Omental fat pad (tissue), 4 donors: ENCODE measurements around the gene FAM241A. TPM values are rescaled to one million over a fixed set of nuclear protein-coding genes. Genes with fewer than 3 reads are reported as not detected.

Source experiments
- ATAC-seq: fragments of 150-250 bp; one replicate; pipeline ENCODE4 v1.9.1; 2016; ENCODE audit warnings: mild to moderate bottlenecking, moderate library complexity; ENCODE audit not compliant: low FRiP score
- DNase-seq: peaks from one replicate; pipeline ENCODE4 v3.0.0-alpha.2; 2019; ENCODE audit warnings: low spot score
- total RNA-seq, 4 donors: library from RNA; depleted of rRNA; stranded (reverse); fragments of >200 nt; gene quantifications; one replicate each; pipeline ENCODE4 v1.1.0, GENCODE V29; 2016
- TF ChIP-seq, protein P1 (sequence below), 3 donors: fragments of 450-650 bp; IDR thresholded peaks; one replicate each; pipeline ENCODE4 v1.5.1; 2016 to 2017; ENCODE audit warnings: antibody characterized with exemption in 3 of 3, mild to moderate bottlenecking in 3 of 3, moderate library complexity in 2 of 3

The FAM241A gene
- total RNA-seq, 4 donors from 2014 or later = 6.0 to 37.4 (median 18.9) TPM

GRCh38 chr4:112136551-112136950, 8.7 kb upstream of the FAM241A start:
- ATAC-seq = no peak
- TF ChIP-seq, protein P1, sequence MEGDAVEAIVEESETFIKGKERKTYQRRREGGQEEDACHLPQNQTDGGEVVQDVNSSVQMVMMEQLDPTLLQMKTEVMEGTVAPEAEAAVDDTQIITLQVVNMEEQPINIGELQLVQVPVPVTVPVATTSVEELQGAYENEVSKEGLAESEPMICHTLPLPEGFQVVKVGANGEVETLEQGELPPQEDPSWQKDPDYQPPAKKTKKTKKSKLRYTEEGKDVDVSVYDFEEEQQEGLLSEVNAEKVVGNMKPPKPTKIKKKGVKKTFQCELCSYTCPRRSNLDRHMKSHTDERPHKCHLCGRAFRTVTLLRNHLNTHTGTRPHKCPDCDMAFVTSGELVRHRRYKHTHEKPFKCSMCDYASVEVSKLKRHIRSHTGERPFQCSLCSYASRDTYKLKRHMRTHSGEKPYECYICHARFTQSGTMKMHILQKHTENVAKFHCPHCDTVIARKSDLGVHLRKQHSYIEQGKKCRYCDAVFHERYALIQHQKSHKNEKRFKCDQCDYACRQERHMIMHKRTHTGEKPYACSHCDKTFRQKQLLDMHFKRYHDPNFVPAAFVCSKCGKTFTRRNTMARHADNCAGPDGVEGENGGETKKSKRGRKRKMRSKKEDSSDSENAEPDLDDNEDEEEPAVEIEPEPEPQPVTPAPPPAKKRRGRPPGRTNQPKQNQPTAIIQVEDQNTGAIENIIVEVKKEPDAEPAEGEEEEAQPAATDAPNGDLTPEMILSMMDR (IDR thresholded peaks at IDR 0.05) = no peak
- DNase-seq = no peak

- TF ChIP-seq, protein P1 (IDR thresholded peaks at IDR 0.05) = no peak
- ATAC-seq (no peak), DNase-seq (no peak)
Observed at GRCh38 chr4:112138538-112138937, 6.7 kb upstream of the FAM241A start.

DNA sequence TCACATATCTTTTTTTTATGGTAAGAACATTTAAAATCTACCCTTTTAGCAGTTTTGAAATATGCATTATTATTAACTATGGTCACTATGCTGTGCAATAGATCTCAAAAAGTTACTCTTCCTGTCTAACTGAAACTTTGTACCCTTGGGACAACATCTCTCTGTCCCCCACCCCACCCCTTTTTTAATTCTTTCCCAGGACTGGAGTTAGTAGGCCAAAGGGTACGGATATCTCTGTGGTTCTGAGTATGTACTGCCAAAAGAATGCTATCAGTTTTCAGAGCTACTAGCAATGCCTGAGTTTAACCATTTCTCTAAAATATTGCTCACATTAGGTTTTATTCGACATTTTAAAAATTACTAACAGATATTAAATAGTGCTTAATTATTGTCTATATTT, 4.7 kb upstream of the FAM241A start:
- ATAC-seq (no peak), DNase-seq (no peak)
- TF ChIP-seq, protein P1 (IDR thresholded peaks at IDR 0.05) = no peak

- no peak for DNase-seq
- TF ChIP-seq, protein P1 (IDR thresholded peaks at IDR 0.05) = no peak
- no peak for ATAC-seq
Observed at GRCh38 chr4:112141366-112142138, 3.7 kb upstream of the FAM241A start.

DNA sequence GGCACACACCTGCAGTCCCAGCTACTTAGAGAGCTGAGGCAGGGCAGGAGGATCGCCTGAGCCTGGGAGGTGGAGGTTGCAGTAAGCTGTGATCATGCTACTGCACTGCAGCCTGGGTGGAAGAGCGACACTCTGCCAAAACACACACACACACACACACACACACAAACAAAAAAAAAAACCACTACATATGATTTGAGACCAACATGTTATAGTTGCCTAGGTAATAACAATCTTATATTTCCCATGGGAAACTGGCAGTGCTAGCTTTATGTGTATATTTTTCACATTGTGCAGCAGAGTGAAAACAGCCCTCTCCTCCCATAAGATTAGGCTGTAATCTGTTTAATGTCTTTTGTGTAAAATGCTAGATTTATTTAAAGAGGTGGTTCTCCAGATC, 3.1 kb upstream of the FAM241A start:
- TF ChIP-seq, protein P1 (IDR thresholded peaks at IDR 0.05) = no peak
- DNase-seq (no peak), ATAC-seq (no peak)

DNA sequence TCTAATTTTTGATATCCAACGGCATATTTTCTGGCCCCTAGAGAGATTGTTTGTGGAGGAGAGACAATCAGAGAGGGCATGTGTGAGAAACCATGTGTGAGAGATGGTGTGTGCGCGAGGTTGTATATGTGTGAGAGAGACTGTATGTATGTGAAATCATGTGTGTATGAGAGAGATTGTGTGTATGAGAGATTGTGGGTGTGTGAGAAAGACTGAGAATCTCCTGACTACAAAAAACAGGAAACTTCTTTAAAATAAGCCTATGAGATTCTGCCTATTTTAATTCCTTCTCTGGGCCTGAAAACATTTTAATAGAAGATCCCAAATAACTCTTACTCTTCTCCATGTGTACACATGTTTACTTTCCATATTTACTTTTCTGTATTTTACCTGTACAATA, 1.5 kb upstream of the FAM241A start:
- ATAC-seq = no peak
- TF ChIP-seq, protein P1 (IDR thresholded peaks at IDR 0.05) = no peak
- DNase-seq = no peak
